ENCODE measurements around the gene MANBA. TPM values are rescaled to one million over a fixed set of nuclear protein-coding genes. Genes with fewer than 3 reads are reported as not detected.
"Not testable (repeated sequence)": the region's sequence is repeated elsewhere in the genome, so short reads cannot be mapped to it uniquely, and the experiment has no call there.

The MANBA gene
- polyA plus RNA-seq, 3 donors, result 80.8 to 94.4 (median 88.7) TPM

DNA sequence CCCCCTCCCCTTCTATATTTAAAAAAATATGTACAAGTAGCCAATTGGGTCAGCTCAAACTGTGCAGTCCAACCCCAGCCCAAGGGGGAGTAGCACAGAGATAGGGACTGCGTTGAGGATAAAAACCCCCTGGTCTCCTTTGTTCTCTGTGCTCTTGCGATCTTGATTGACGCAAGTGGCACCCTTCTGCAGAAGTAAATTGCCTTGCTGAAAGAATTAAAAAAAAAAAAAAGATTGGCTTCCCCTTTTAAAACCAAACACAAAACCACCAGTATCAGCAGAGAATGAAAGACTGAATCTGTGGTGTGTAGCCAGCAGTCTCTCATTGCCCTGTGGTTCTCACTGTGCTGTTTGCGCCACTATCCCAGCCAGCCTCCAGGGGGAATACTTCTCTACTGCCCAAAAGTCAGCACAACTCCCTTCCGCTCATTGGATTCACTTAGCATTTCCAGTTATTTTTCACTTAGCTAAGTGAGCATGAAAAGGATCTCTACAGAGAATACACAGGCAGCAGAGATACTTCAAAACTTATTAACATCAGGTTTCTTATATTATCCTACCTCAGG, 29.7 kb downstream of the MANBA start:
- H3K27ac Mint-ChIP-seq, result peak overlapping the region in 5 of 7 donors; percentile 30 to 72 (median 66)
- peaks cover 99% of the 10 kb centered on the region for H3K79me2 ChIP-seq (ENCODE audit: insufficient read depth, low read length)
- DNase-seq, result no peak
- TF ChIP-seq, protein P1, sequence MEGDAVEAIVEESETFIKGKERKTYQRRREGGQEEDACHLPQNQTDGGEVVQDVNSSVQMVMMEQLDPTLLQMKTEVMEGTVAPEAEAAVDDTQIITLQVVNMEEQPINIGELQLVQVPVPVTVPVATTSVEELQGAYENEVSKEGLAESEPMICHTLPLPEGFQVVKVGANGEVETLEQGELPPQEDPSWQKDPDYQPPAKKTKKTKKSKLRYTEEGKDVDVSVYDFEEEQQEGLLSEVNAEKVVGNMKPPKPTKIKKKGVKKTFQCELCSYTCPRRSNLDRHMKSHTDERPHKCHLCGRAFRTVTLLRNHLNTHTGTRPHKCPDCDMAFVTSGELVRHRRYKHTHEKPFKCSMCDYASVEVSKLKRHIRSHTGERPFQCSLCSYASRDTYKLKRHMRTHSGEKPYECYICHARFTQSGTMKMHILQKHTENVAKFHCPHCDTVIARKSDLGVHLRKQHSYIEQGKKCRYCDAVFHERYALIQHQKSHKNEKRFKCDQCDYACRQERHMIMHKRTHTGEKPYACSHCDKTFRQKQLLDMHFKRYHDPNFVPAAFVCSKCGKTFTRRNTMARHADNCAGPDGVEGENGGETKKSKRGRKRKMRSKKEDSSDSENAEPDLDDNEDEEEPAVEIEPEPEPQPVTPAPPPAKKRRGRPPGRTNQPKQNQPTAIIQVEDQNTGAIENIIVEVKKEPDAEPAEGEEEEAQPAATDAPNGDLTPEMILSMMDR (IDR thresholded peaks at IDR 0.05), result peak; percentile 10
- peaks cover 19% of the 10 kb centered on the region for H3K4me1 Mint-ChIP-seq
- H3K36me3 Mint-ChIP-seq, result peaks cover 65 to 76% of the 10 kb centered on the region in 2 donors
- no peaks in the 10 kb centered on the region for H3K27me3 ChIP-seq (ENCODE audit: control insufficient read depth in 2 of 2, insufficient read depth in 2 of 2, low read length in 2 of 2)
- WGBS (ENCODE audit: insufficient coverage), result 100% methylated on average over 1 of the region's 5 CpGs
- intact Hi-C loops (cut with micrococcal nuclease), result loop anchor here in 1 of 2 donors (10.0 kb wide), 1 partner anchor 54 kb away; no protein-coding TSS in a partner anchor
- no peak overlapping the region for H2AFZ ChIP-seq (ENCODE audit: insufficient read depth, low read depth, low read length, poor library complexity, severe bottlenecking)
- no peak overlapping the region for H3K4me3 ChIP-seq (replicated peaks in 1 of 3; ENCODE audit: low read depth in 2 of 3, low read length in 3 of 3)
- no peak overlapping the region for H3K9ac ChIP-seq (ENCODE audit: insufficient read depth, low read length, poor library complexity, severe bottlenecking)
- peaks cover 13 to 26% (median 19%) of the 10 kb centered on the region in 7 donors for H3K9me3 Mint-ChIP-seq
- peak overlapping the region in 1 of 2 donors; percentile 20 for H3K27ac ChIP-seq (ENCODE audit: low read depth in 1 of 2, low read length in 2 of 2)
- H3K4me1 ChIP-seq (ENCODE audit: control insufficient read depth in 1 of 2, insufficient read depth in 2 of 2, low read length in 2 of 2), result peaks cover 15 to 19% of the 10 kb centered on the region in 2 donors
- peaks cover 100% of the 10 kb centered on the region for H4K20me1 ChIP-seq (ENCODE audit: insufficient read depth, low read length)
- H3K9me3 ChIP-seq (replicated peaks in 1 of 2; ENCODE audit: control insufficient read depth in 1 of 2, insufficient read depth in 1 of 2, low read length in 2 of 2), result peaks cover 22 to 26% of the 10 kb centered on the region in 2 donors
- H3K36me3 ChIP-seq (replicated peaks in 1 of 2; ENCODE audit: control insufficient read depth in 1 of 2, insufficient read depth in 2 of 2, low read length in 2 of 2), result peaks cover 15 to 77% of the 10 kb centered on the region in 2 donors
- H3K4me2 ChIP-seq (replicated peaks; ENCODE audit: extremely low read depth, low read length, poor library complexity, severe bottlenecking), result no peak overlapping the region
- no peaks in the 10 kb centered on the region for H3K27me3 Mint-ChIP-seq (ENCODE audit: low read depth in 3 of 3)
- H3K4me3 Mint-ChIP-seq, result no peak overlapping the region

GRCh38 chr4:102729486-102729885, 31.3 kb downstream of the MANBA start:
- peaks cover 16 to 91% of the 10 kb centered on the region in 2 donors for H3K36me3 ChIP-seq (replicated peaks in 1 of 2; ENCODE audit: control insufficient read depth in 1 of 2, insufficient read depth in 2 of 2, low read length in 2 of 2)
- DNase-seq; H2AFZ ChIP-seq (ENCODE audit: insufficient read depth, low read depth, low read length, poor library complexity, severe bottlenecking); H3K4me1 ChIP-seq (ENCODE audit: control insufficient read depth in 1 of 2, insufficient read depth in 2 of 2, low read length in 2 of 2); H3K27me3 ChIP-seq (ENCODE audit: control insufficient read depth in 2 of 2, insufficient read depth in 2 of 2, low read length in 2 of 2); H3K4me3 Mint-ChIP-seq; H3K4me2 ChIP-seq (replicated peaks; ENCODE audit: extremely low read depth, low read length, poor library complexity, severe bottlenecking); H3K4me1 Mint-ChIP-seq; H3K27me3 Mint-ChIP-seq (ENCODE audit: low read depth in 3 of 3); H3K9ac ChIP-seq (ENCODE audit: insufficient read depth, low read length, poor library complexity, severe bottlenecking); H3K4me3 ChIP-seq (replicated peaks in 1 of 3; ENCODE audit: low read depth in 2 of 3, low read length in 3 of 3): not testable (repeated sequence)
- peaks cover 100% of the 10 kb centered on the region for H4K20me1 ChIP-seq (ENCODE audit: insufficient read depth, low read length)
- peak overlapping the region in 1 of 2 donors; percentile 24 for H3K27ac ChIP-seq (ENCODE audit: low read depth in 1 of 2, low read length in 2 of 2)
- Mint-ChIP-seq H3K9me3 (peaks cover 13 to 26% (median 19%) of the 10 kb centered on the region in 7 donors), H3K36me3 (peaks cover 73 to 85% of the 10 kb centered on the region in 2 donors), H3K27ac (peak overlapping the region in 4 of 7 donors; percentile 3 to 65 (median 30))
- intact Hi-C loops (cut with micrococcal nuclease), result loop anchor here in 1 of 2 donors (5.0 kb wide), 1 partner anchor 33 kb away; the partner anchor contains the start of gene MANBA
- peaks cover 99% of the 10 kb centered on the region for H3K79me2 ChIP-seq (ENCODE audit: insufficient read depth, low read length)
- WGBS (ENCODE audit: insufficient coverage), result 100% methylated on average over 2 of the region's 3 CpGs
- peaks cover 22 to 26% of the 10 kb centered on the region in 2 donors for H3K9me3 ChIP-seq (replicated peaks in 1 of 2; ENCODE audit: control insufficient read depth in 1 of 2, insufficient read depth in 1 of 2, low read length in 2 of 2)

- not testable (repeated sequence) for H3K4me3 Mint-ChIP-seq; H2AFZ ChIP-seq (ENCODE audit: insufficient read depth, low read depth, low read length, poor library complexity, severe bottlenecking); H3K27me3 ChIP-seq (ENCODE audit: control insufficient read depth in 2 of 2, insufficient read depth in 2 of 2, low read length in 2 of 2); H3K4me2 ChIP-seq (replicated peaks; ENCODE audit: extremely low read depth, low read length, poor library complexity, severe bottlenecking); H3K9ac ChIP-seq (ENCODE audit: insufficient read depth, low read length, poor library complexity, severe bottlenecking); DNase-seq; H3K4me3 ChIP-seq (replicated peaks in 1 of 3; ENCODE audit: low read depth in 2 of 3, low read length in 3 of 3); H3K27me3 Mint-ChIP-seq (ENCODE audit: low read depth in 3 of 3); H3K4me1 Mint-ChIP-seq; H3K4me1 ChIP-seq (ENCODE audit: control insufficient read depth in 1 of 2, insufficient read depth in 2 of 2, low read length in 2 of 2)
- peaks cover 34 to 90% of the 10 kb centered on the region in 2 donors for H3K36me3 ChIP-seq (replicated peaks in 1 of 2; ENCODE audit: control insufficient read depth in 1 of 2, insufficient read depth in 2 of 2, low read length in 2 of 2)
- peaks cover 78% of the 10 kb centered on the region for H3K79me2 ChIP-seq (ENCODE audit: insufficient read depth, low read length)
- 100% methylated on average over 1 of the region's 3 CpGs for WGBS (ENCODE audit: insufficient coverage)
- peaks cover 64 to 83% of the 10 kb centered on the region in 2 donors for H3K36me3 Mint-ChIP-seq
- peaks cover 97% of the 10 kb centered on the region for H4K20me1 ChIP-seq (ENCODE audit: insufficient read depth, low read length)
- intact Hi-C loops (cut with micrococcal nuclease), result loop anchor here in 1 of 2 donors (5.0 kb wide), 1 partner anchor 35 kb away; the partner anchor contains the start of gene MANBA
- H3K9me3 ChIP-seq (replicated peaks in 1 of 2; ENCODE audit: control insufficient read depth in 1 of 2, insufficient read depth in 1 of 2, low read length in 2 of 2), result peaks cover 16 to 20% of the 10 kb centered on the region in 2 donors
- peak overlapping the region in 1 of 2 donors; percentile 51 for H3K27ac ChIP-seq (ENCODE audit: low read depth in 1 of 2, low read length in 2 of 2)
- H3K9me3 Mint-ChIP-seq, result peaks cover 11 to 20% (median 15%) of the 10 kb centered on the region in 7 donors
- peak overlapping the region; percentile 10 to 79 (median 29) for H3K27ac Mint-ChIP-seq
Measured at GRCh38 chr4:102726919-102727318, 33.8 kb downstream of the MANBA start.
